ENCODE results near the gene IQCC. TPM values are rescaled to one million over a fixed set of nuclear protein-coding genes. Genes with fewer than 3 reads are reported as not detected.

The IQCC gene
- total and polyA plus RNA-seq, 2 experiments from 2014 or later: 1.5 TPM

GRCh38 chr1:32221980-32222755, 16.7 kb downstream of the IQCC start, which contains the start of the genes EIF3I and TMEM234:
EIF3I (plus strand) TSS chr1:32222407; CDS start chr1:32222442, 35 bp downstream.
TMEM234 (minus strand) TSS chr1:32222353; CDS start chr1:32222322, 31 bp downstream.
- Histone ChIP-seq H2AFZ (peak within 1 kb of the TSS; percentile 88), H3K4me2 (peak within 1 kb of the TSS; percentile 94), H4K20me1 (ENCODE audit: insufficient read depth, poor library complexity, severe bottlenecking) (no peaks in the 10 kb centered on the region), H3K9me2 (replicated peaks; ENCODE audit: insufficient read depth) (no peaks in the 10 kb centered on the region), H3K27ac (peak within 1 kb of the TSS; percentile 97), H3K36me3 (replicated peaks; ENCODE audit: insufficient read depth, low read depth) (no peaks in the 10 kb centered on the region), H3K4me3 (peak within 1 kb of the TSS; percentile 65), H3K4me1 (ENCODE audit: insufficient read depth) (peaks cover 24% of the 10 kb centered on the region), H3K9me3 (ENCODE audit: low read depth) (no peaks in the 10 kb centered on the region), H3K79me2 (peaks cover 44% of the 10 kb centered on the region), H3K27me3 (no peaks in the 10 kb centered on the region)
- 2% methylated on average over 45 of the region's 46 CpGs for WGBS (ENCODE audit: low lambda C conversion rate, missing lambda C conversion rate)
- no peak for TF ChIP-seq EZH2 (IDR thresholded peaks at IDR 0.05; ENCODE audit: borderline replicate concordance)
- TF ChIP-seq EZH2phosphoT487 (IDR thresholded peaks at IDR 0.05; ENCODE audit: low read depth, severe bottlenecking, unreplicated experiment): no peak
- no peak for TF ChIP-seq CTCF (IDR thresholded peaks at IDR 0.05; ENCODE audit: poor library complexity)
- DNase-seq (ENCODE audit: low spot score): peak; percentile 96

- peaks cover 44% of the 10 kb centered on the region for H3K79me2 ChIP-seq
- no peak overlapping the region for H3K4me3 ChIP-seq
- no peak for DNase-seq (ENCODE audit: low spot score)
- peak overlapping the region; percentile 97 for H3K27ac ChIP-seq
- H3K9me3 ChIP-seq (ENCODE audit: low read depth): no peaks in the 10 kb centered on the region
- no peaks in the 10 kb centered on the region for H3K36me3 ChIP-seq (replicated peaks; ENCODE audit: insufficient read depth, low read depth)
- peaks cover 24% of the 10 kb centered on the region for H3K4me1 ChIP-seq (ENCODE audit: insufficient read depth)
- no peaks in the 10 kb centered on the region for H3K27me3 ChIP-seq
- H2AFZ ChIP-seq: no peak overlapping the region
- 91% methylated on average over 3 of the region's 3 CpGs for WGBS (ENCODE audit: low lambda C conversion rate, missing lambda C conversion rate)
- TF ChIP-seq CTCF (IDR thresholded peaks at IDR 0.05; ENCODE audit: poor library complexity) (no peak), EZH2 (IDR thresholded peaks at IDR 0.05; ENCODE audit: borderline replicate concordance) (no peak), EZH2phosphoT487 (IDR thresholded peaks at IDR 0.05; ENCODE audit: low read depth, severe bottlenecking, unreplicated experiment) (no peak)
- H3K9me2 ChIP-seq (replicated peaks; ENCODE audit: insufficient read depth): no peaks in the 10 kb centered on the region
- peak overlapping the region; percentile 94 for H3K4me2 ChIP-seq
- H4K20me1 ChIP-seq (ENCODE audit: insufficient read depth, poor library complexity, severe bottlenecking): no peaks in the 10 kb centered on the region
These were observed 18.2 kb downstream of the IQCC start for GRCh38 chr1:32223683-32224082.

- no peak overlapping the region for H3K4me3 ChIP-seq
- no peak for DNase-seq (ENCODE audit: low spot score)
- no peak overlapping the region for H2AFZ ChIP-seq
- H3K4me2 ChIP-seq: no peak overlapping the region
- H3K79me2 ChIP-seq: peaks cover 44% of the 10 kb centered on the region
- H3K9me2 ChIP-seq (replicated peaks; ENCODE audit: insufficient read depth): no peaks in the 10 kb centered on the region
- H3K27ac ChIP-seq: peak overlapping the region; percentile 97
- H3K4me1 ChIP-seq (ENCODE audit: insufficient read depth): peaks cover 24% of the 10 kb centered on the region
- H3K36me3 ChIP-seq (replicated peaks; ENCODE audit: insufficient read depth, low read depth): no peaks in the 10 kb centered on the region
- H3K27me3 ChIP-seq: no peaks in the 10 kb centered on the region
- H3K9me3 ChIP-seq (ENCODE audit: low read depth): no peaks in the 10 kb centered on the region
- H4K20me1 ChIP-seq (ENCODE audit: insufficient read depth, poor library complexity, severe bottlenecking): no peaks in the 10 kb centered on the region
- WGBS (ENCODE audit: low lambda C conversion rate, missing lambda C conversion rate): 96% methylated on average over 4 of the region's 4 CpGs
- TF ChIP-seq EZH2phosphoT487 (IDR thresholded peaks at IDR 0.05; ENCODE audit: low read depth, severe bottlenecking, unreplicated experiment) (no peak), EZH2 (IDR thresholded peaks at IDR 0.05; ENCODE audit: borderline replicate concordance) (no peak), CTCF (IDR thresholded peaks at IDR 0.05; ENCODE audit: poor library complexity) (no peak)
These were observed 18.8 kb downstream of the IQCC start for GRCh38 chr1:32224285-32224684.

All from hepatocyte (in vitro differentiated cells).